Upper lobe of left lung (tissue), 4 donors: Measurements from ENCODE around the gene CAND2.

Experiments used
- POLR2A ChIP-seq, 4 donors: fragments of 450-650 bp; IDR thresholded peaks; one replicate each; pipeline ENCODE4 v1.5.1; 2016 to 2017; ENCODE audit warnings: antibody characterized with exemption in 4 of 4, mild to moderate bottlenecking in 2 of 4
- POLR2AphosphoS5 ChIP-seq, 2 donors: sonication (generic); formaldehyde crosslinking; IDR thresholded peaks; one replicate each; pipeline ENCODE4 v1.5.1; 2017; ENCODE audit warnings: antibody characterized with exemption in 2 of 2

DNA sequence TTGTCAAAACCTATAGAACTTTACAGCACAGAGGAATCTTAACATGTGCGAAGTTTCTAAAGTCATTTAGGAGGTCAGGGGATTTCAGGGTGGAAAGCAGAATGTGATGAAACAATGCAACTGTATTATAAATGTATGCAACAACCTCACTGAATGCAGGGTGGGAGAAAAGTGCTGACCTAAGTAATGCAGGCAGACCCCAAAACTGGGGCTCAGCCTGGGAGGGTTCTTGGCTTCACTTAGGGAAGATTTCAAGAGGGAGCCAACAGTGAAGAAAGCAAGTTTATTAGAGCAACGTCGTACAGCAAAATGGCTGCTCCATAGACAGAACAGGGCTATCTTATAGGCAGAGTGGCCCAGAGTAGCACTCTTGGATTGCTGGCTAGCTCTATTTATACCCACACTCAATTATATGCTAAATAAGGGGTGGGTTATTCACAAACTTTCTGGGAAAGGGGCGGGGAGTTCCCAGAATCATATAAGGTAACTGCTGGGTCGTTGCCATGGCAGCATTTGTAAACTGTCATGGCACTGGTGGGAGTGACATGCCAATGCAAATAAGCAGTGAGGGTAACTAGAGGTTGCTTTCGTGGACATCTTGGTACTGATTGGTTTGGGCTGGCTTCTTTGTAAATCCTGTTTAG, 14.2 kb upstream of the CAND2 start:
- TF ChIP-seq POLR2A (IDR thresholded peaks at IDR 0.05) (no peak), POLR2AphosphoS5 (IDR thresholded peaks at IDR 0.05) (peak in 1 of 2 donors; percentile 11)
